Keratinocyte (primary cell): ENCODE results near the gene C1orf50.

Source experiments
- CTCF ChIP-seq, 3 experiments: IDR thresholded peaks in 1 of 3; conservative IDR thresholded peaks in 1 of 3; optimal IDR thresholded peaks in 1 of 3; 2 replicates in 2 of 3; 3 replicates in 1 of 3; pipeline versions ENCODE3 to v1.5.1; 2011; ENCODE audit warnings: low read length in 3 of 3, mild to moderate bottlenecking in 3 of 3, moderate library complexity in 2 of 3, control low read depth in 1 of 3, inconsistent platforms in 1 of 3; ENCODE audit not compliant: insufficient read depth in 2 of 3; ENCODE audit errors: extremely low read depth in 1 of 3
- EZH2 ChIP-seq: IDR thresholded peaks from one replicate; pipeline ENCODE4 v1.6.1; 2012; ENCODE audit warnings: inconsistent platforms, mild to moderate bottlenecking, low read length, moderate library complexity

- no peak for TF ChIP-seq CTCF (optimal IDR thresholded peaks at IDR 0.05 in 1 of 3, IDR thresholded peaks at IDR 0.05 in 1 of 3, conservative IDR thresholded peaks at IDR 0.05 in 1 of 3; ENCODE audit: extremely low read depth in 1 of 3, insufficient read depth in 2 of 3, low read length in 3 of 3)
- TF ChIP-seq EZH2 = no peak
Observed at GRCh38 chr1:42783092-42783491, 16.0 kb downstream of the C1orf50 start.
